HCT116 (cell line): ENCODE measurements around the gene IGSF3. TPM values are rescaled to one million over a fixed set of nuclear protein-coding genes. Genes with fewer than 3 reads are reported as not detected.

Experiments
- ATAC-seq: fragments of 200-7000 bp; cut with Tn5 transposase; 2 replicates; pipeline ENCODE4 v1.9.1; 2020; ENCODE audit warnings: mild to moderate bottlenecking, moderate library complexity
- BruUV-seq: library from RNA; stranded (reverse); fragments of 400-500 nt; replicated peaks from 2 replicates; lab custom pipeline; 2021; lab: Mats Ljungman, UMichigan
- CTCF ChIA-PET: fragments of 300-600 bp; sonication (Branson Sonifier 250); formaldehyde crosslinking; loops from one replicate; lab custom pipeline; 2021; ENCODE audit warnings: antibody characterized with exemption; lab: Charles Lee
- POLR2A ChIA-PET: fragments of 300-600, 350-600 bp; sonication (Branson Sonifier 250); formaldehyde crosslinking; loops from one replicate; lab custom pipeline; 2021; ENCODE audit warnings: antibody characterized with exemption; lab: Charles Lee
- RAD21 ChIA-PET, 2 experiments: fragments of 300-600 bp; sonication (Branson Sonifier 250); formaldehyde crosslinking; loops; one replicate each; lab custom pipeline; 2023; ENCODE audit warnings: low total read pairs in 2 of 2; ENCODE audit not compliant: uncharacterized antibody in 2 of 2, unreplicated experiment in 2 of 2, low non-redundant PET in 1 of 2; lab: Charles Lee
- DNase-seq: peaks from one replicate; pipeline ENCODE4 v3.0.0-alpha.2; 2010; ENCODE audit warnings: low read depth, low spot score
- H2AFZ ChIP-seq: fragments of 200-600 bp; shearing (Covaris generic), sonication (generic); 2 replicates; pipeline ENCODE4 v1.6.1; 2017; ENCODE audit warnings: low read depth, mixed run types, mixed read lengths, antibody characterized with exemption, low read length; ENCODE audit not compliant: poor library complexity, severe bottlenecking
- H3K27ac ChIP-seq: 2 replicates; pipeline ENCODE4 v1.5.1; 2012; ENCODE audit warnings: low read depth, low read length
- H3K27me3 ChIP-seq: fragments of 200-600 bp; sonication (generic); 2 replicates; pipeline ENCODE4 v1.6.1; 2016; ENCODE audit warnings: mixed run types, low read length, mixed read lengths; ENCODE audit not compliant: insufficient read depth
- H3K36me3 ChIP-seq, 2 experiments: fragments of 200-500 bp in 1 of 2; fragments of 200-600 bp in 1 of 2; sonication (Bioruptor generic) in 1 of 2; sonication (generic) in 1 of 2; 2 replicates each; pipeline versions ENCODE4 v1.5.1 to v1.6.1; 2014 to 2016; ENCODE audit warnings: low read length in 2 of 2, inconsistent platforms in 1 of 2, mixed read lengths in 1 of 2, mixed run types in 1 of 2; ENCODE audit not compliant: insufficient read depth in 2 of 2, control insufficient read depth in 1 of 2
- H3K4me1 ChIP-seq, 2 experiments: fragments of 200-600 bp in 1 of 2; sonication (generic) in 1 of 2; 2 replicates each; pipeline versions ENCODE4 v1.5.1 to v1.6.1; 2012 to 2017; ENCODE audit warnings: low read length in 2 of 2, inconsistent platforms in 1 of 2, mild to moderate bottlenecking in 1 of 2, mixed read lengths in 1 of 2, mixed run types in 1 of 2, moderate library complexity in 1 of 2; ENCODE audit not compliant: insufficient read depth in 2 of 2, control insufficient read depth in 1 of 2
- H3K4me2 ChIP-seq: fragments of 200-600 bp; sonication (generic); 2 replicates; pipeline ENCODE4 v1.6.1; 2017; ENCODE audit warnings: mixed run types, low read length, mixed read lengths
- H3K4me3 ChIP-seq, 2 experiments: fragments of 200-600 bp in 1 of 2; sonication (generic) in 1 of 2; replicated peaks in 1 of 2; 2 replicates each; pipeline ENCODE4 v1.5.1; 2011 to 2016; ENCODE audit warnings: low read length in 2 of 2, control low read depth in 1 of 2, low read depth in 1 of 2, mild to moderate bottlenecking in 1 of 2, mixed read lengths in 1 of 2, mixed run types in 1 of 2
- H3K79me2 ChIP-seq: fragments of 200-600 bp; sonication (generic); 2 replicates; pipeline ENCODE4 v1.6.1; 2017; ENCODE audit warnings: mild to moderate bottlenecking, mixed run types, low read length, moderate library complexity, mixed read lengths; ENCODE audit not compliant: insufficient read depth
- H3K9ac ChIP-seq: fragments of 200-600 bp; sonication (generic); 2 replicates; pipeline ENCODE4 v1.6.1; 2016; ENCODE audit warnings: low read length, mixed read lengths
- H3K9me2 ChIP-seq: fragments of 200-600 bp; sonication (generic), shearing (Covaris generic); 2 replicates; pipeline ENCODE4 v1.6.1; 2017; ENCODE audit warnings: mixed run types, mild to moderate bottlenecking, moderate library complexity; ENCODE audit not compliant: insufficient read depth
- H3K9me3 ChIP-seq, 2 experiments: fragments of 200-500 bp in 1 of 2; fragments of 200-600 bp in 1 of 2; sonication (Bioruptor generic) in 1 of 2; sonication (generic) in 1 of 2; 2 replicates each; pipeline ENCODE4 v1.6.1; 2014 to 2017; ENCODE audit warnings: low read length in 2 of 2, mixed read lengths in 2 of 2, inconsistent platforms in 1 of 2, low read depth in 1 of 2, mild to moderate bottlenecking in 1 of 2, mixed run types in 1 of 2, moderate library complexity in 1 of 2; ENCODE audit not compliant: control insufficient read depth in 1 of 2, insufficient read depth in 1 of 2
- H4K20me1 ChIP-seq: fragments of 200-600 bp; sonication (generic), shearing (Covaris generic); 2 replicates; pipeline ENCODE4 v1.6.1; 2017; ENCODE audit warnings: mixed run types, mild to moderate bottlenecking, moderate library complexity; ENCODE audit not compliant: insufficient read depth
- CBX3 ChIP-seq: IDR thresholded peaks from 2 replicates; pipeline ENCODE4 v1.6.1; 2012; ENCODE audit warnings: low read depth
- CEBPB ChIP-seq: IDR thresholded peaks from 2 replicates; pipeline ENCODE4 v1.6.1; 2012; ENCODE audit warnings: low read depth
- EGR1 ChIP-seq: IDR thresholded peaks from 2 replicates; pipeline ENCODE4 v1.6.1; 2012; ENCODE audit warnings: low read depth
- ELF1 ChIP-seq: IDR thresholded peaks from 2 replicates; pipeline ENCODE4 v1.6.1; 2012; ENCODE audit warnings: low read depth, borderline replicate concordance
- EZH2phosphoT487 ChIP-seq: fragments of 200-600 bp; IDR thresholded peaks from 2 replicates; pipeline ENCODE4 v1.6.1; 2018; ENCODE audit warnings: antibody characterized with exemption, borderline replicate concordance
- FOSL1 ChIP-seq: IDR thresholded peaks from 2 replicates; pipeline ENCODE4 v1.6.1; 2012; ENCODE audit warnings: low read depth
- JUND ChIP-seq: IDR thresholded peaks from 2 replicates; pipeline ENCODE4 v1.6.1; 2012
- POLR2AphosphoS5 ChIP-seq: IDR thresholded peaks from 2 replicates; pipeline ENCODE4 v1.6.1; 2011; ENCODE audit warnings: mild to moderate bottlenecking, low read depth, low read length, moderate library complexity
- RAD21 ChIP-seq: IDR thresholded peaks from 2 replicates; pipeline ENCODE4 v1.6.1; 2012; ENCODE audit warnings: low read depth, mild to moderate bottlenecking
- SIN3A ChIP-seq: IDR thresholded peaks from 2 replicates; pipeline ENCODE4 v1.6.1; 2012; ENCODE audit warnings: low read depth
- TCF7L2 ChIP-seq: IDR thresholded peaks from 2 replicates; pipeline ENCODE4 v1.7.0; 2011; ENCODE audit warnings: borderline replicate concordance, inconsistent platforms; ENCODE audit not compliant: insufficient read depth, insufficient read length; ENCODE audit errors: extremely low read depth
- YY1 ChIP-seq: IDR thresholded peaks from 2 replicates; pipeline ENCODE4 v1.6.1; 2011; ENCODE audit warnings: low read length, low read depth, moderate library complexity, mild to moderate bottlenecking; ENCODE audit not compliant: insufficient replicate concordance; ENCODE audit errors: extremely low read depth
- ZBTB33 ChIP-seq: IDR thresholded peaks from 2 replicates; pipeline ENCODE4 v1.6.1; 2011; ENCODE audit warnings: mild to moderate bottlenecking, low read length, moderate library complexity; ENCODE audit not compliant: insufficient replicate concordance; ENCODE audit errors: extremely low read depth
- ZNF274 ChIP-seq: fragments of 200-500 bp; sonication (Bioruptor generic); IDR thresholded peaks from 2 replicates; pipeline ENCODE4 v1.6.1; 2014; ENCODE audit warnings: mild to moderate bottlenecking, low read depth, low read length, inconsistent platforms
- intact Hi-C: fragments of 100-400 bp; cut with micrococcal nuclease; formaldehyde crosslinking; loops from 2 replicates; pipeline ENCODE4 v1.10.0; 2022
- total RNA-seq: library from RNA; stranded (reverse); gene quantifications from one replicate; pipeline ENCODE4 v1.2.1, GENCODE V29; 2021; ENCODE audit not compliant: unreplicated experiment
- TF ChIP-seq, protein P1 (sequence below): IDR thresholded peaks from 2 replicates; pipeline ENCODE4 v1.6.1; 2012; ENCODE audit warnings: low read depth
- TF ChIP-seq, protein P2 (sequence below): IDR thresholded peaks from 2 replicates; pipeline ENCODE4 v1.6.1; 2012

Gene IGSF3
- total RNA-seq, 1 experiment from 2014 or later: 18.6 TPM

DNA sequence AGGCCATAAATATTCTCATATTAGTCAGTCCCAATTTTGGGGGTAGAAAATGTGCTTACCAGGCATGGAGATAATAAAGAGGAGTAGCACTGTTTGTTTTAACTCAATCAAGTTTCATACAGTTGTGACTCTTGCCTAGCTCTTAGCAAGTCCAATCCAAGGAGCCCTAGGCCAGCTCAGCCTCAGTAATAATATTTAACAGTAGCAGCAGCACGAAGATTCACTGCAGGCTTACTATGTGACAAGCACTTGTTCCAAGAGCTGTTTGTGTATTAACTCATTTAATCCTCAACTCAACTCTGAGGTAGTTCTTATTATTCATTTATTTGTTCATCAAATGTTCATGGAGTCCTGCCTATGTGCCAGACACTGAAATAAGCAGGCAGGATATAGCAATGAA, 109.0 kb downstream of the IGSF3 start:
- ChIA-PET POLR2A (no interaction called here), RAD21 (no interaction called here)

More for the DNA sequence above, 109.0 kb downstream of the IGSF3 start:
- Histone ChIP-seq H3K4me1 (peaks cover 30 to 43% of the 10 kb centered on the region in 2 experiments), H3K4me3 (no peak overlapping the region), H4K20me1 (no peaks in the 10 kb centered on the region), H3K79me2 (peaks cover 62% of the 10 kb centered on the region), H3K9me2 (no peaks in the 10 kb centered on the region), H3K27me3 (no peaks in the 10 kb centered on the region), H3K9ac (no peak overlapping the region), H2AFZ (no peak overlapping the region), H3K9me3 (no peaks in the 10 kb centered on the region), H3K4me2 (no peak overlapping the region), H3K36me3 (no peaks in the 10 kb centered on the region), H3K27ac (no peak overlapping the region)
- no TSS peak for BruUV-seq
- intact Hi-C loops: loop anchor here (5.0 kb wide), 1 partner anchor 51 kb away; no protein-coding TSS in a partner anchor
- CTCF ChIA-PET: no interaction called here
- DNase-seq: no peak
- ATAC-seq: no peak
- no peak for TF ChIP-seq RAD21
- TF ChIP-seq CBX3: no peak
- TF ChIP-seq EZH2phosphoT487: no peak
- no peak for TF ChIP-seq ZBTB33
- TF ChIP-seq, protein P1, sequence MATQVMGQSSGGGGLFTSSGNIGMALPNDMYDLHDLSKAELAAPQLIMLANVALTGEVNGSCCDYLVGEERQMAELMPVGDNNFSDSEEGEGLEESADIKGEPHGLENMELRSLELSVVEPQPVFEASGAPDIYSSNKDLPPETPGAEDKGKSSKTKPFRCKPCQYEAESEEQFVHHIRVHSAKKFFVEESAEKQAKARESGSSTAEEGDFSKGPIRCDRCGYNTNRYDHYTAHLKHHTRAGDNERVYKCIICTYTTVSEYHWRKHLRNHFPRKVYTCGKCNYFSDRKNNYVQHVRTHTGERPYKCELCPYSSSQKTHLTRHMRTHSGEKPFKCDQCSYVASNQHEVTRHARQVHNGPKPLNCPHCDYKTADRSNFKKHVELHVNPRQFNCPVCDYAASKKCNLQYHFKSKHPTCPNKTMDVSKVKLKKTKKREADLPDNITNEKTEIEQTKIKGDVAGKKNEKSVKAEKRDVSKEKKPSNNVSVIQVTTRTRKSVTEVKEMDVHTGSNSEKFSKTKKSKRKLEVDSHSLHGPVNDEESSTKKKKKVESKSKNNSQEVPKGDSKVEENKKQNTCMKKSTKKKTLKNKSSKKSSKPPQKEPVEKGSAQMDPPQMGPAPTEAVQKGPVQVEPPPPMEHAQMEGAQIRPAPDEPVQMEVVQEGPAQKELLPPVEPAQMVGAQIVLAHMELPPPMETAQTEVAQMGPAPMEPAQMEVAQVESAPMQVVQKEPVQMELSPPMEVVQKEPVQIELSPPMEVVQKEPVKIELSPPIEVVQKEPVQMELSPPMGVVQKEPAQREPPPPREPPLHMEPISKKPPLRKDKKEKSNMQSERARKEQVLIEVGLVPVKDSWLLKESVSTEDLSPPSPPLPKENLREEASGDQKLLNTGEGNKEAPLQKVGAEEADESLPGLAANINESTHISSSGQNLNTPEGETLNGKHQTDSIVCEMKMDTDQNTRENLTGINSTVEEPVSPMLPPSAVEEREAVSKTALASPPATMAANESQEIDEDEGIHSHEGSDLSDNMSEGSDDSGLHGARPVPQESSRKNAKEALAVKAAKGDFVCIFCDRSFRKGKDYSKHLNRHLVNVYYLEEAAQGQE: no peak
- no peak for TF ChIP-seq JUND
- no peak for TF ChIP-seq CEBPB
- no peak for TF ChIP-seq TCF7L2
- no peak for TF ChIP-seq EGR1
- no peak for TF ChIP-seq ELF1
- TF ChIP-seq, protein P2, sequence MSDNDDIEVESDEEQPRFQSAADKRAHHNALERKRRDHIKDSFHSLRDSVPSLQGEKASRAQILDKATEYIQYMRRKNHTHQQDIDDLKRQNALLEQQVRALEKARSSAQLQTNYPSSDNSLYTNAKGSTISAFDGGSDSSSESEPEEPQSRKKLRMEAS: no peak
- no peak for TF ChIP-seq FOSL1
- TF ChIP-seq ZNF274: no peak
- TF ChIP-seq SIN3A: no peak
- TF ChIP-seq POLR2AphosphoS5: no peak
- no peak for TF ChIP-seq YY1
